Endothelial cell of umbilical vein (primary cell): Measurements from ENCODE around the gene MIER2. TPM values are rescaled to one million over a fixed set of nuclear protein-coding genes. Genes with fewer than 3 reads are reported as not detected.

ENCODE experiments used
- BruUV-seq: library from RNA; stranded (reverse); fragments of 400-500 nt; replicated peaks from 2 replicates; lab custom pipeline; 2021; lab: Mats Ljungman, UMichigan
- CTCF ChIA-PET: fragments of 300-600, 350-600 bp; sonication (Branson Sonifier 250); formaldehyde crosslinking; loops from one replicate; lab custom pipeline; 2021; ENCODE audit warnings: antibody characterized with exemption, inconsistent platforms; lab: Charles Lee
- POLR2A ChIA-PET: fragments of 300-600, 350-600 bp; sonication (Branson Sonifier 250); formaldehyde crosslinking; loops from one replicate; lab custom pipeline; 2021; ENCODE audit warnings: antibody characterized with exemption, inconsistent platforms; lab: Charles Lee
- DNase-seq: peaks from one replicate; pipeline ENCODE4 v3.0.0-alpha.2; 2011; ENCODE audit warnings: low read depth, low spot score
- FAIRE-seq: peaks from 2 replicates; lab custom pipeline; 2011; peaks lifted over from hg19 to GRCh38; lab: Jason Lieb, UNC
- H2AFZ ChIP-seq: 2 replicates; pipeline ENCODE4 v1.6.0; 2012; ENCODE audit warnings: low read depth, low read length, control low read depth, inconsistent platforms
- H3K27ac ChIP-seq: 2 replicates; pipeline ENCODE4 v1.5.1; 2011; ENCODE audit warnings: low read depth, mild to moderate bottlenecking, control low read depth, low read length, moderate library complexity; ENCODE audit not compliant: insufficient read depth
- H3K27me3 ChIP-seq, 2 experiments: 2 replicates each; pipeline versions ENCODE4 v1.6.0 to v1.6.1; 2011; ENCODE audit warnings: low read length in 2 of 2, mixed read lengths in 1 of 2; ENCODE audit not compliant: control insufficient read depth in 2 of 2, insufficient read depth in 2 of 2
- H3K36me3 ChIP-seq, 2 experiments: 2 replicates in 1 of 2; 3 replicates in 1 of 2; pipeline ENCODE4 v1.5.1; 2011; ENCODE audit warnings: low read length in 2 of 2, mild to moderate bottlenecking in 1 of 2, moderate library complexity in 1 of 2; ENCODE audit not compliant: control insufficient read depth in 2 of 2, insufficient read depth in 2 of 2; ENCODE audit errors: extremely low read depth in 1 of 2
- H3K4me1 ChIP-seq: 3 replicates; pipeline ENCODE4 v1.5.1; 2011; ENCODE audit warnings: mild to moderate bottlenecking, low read length; ENCODE audit not compliant: control insufficient read depth, insufficient read depth; ENCODE audit errors: extremely low read depth
- H3K4me2 ChIP-seq: 2 replicates; pipeline ENCODE4 v1.6.1; 2011; ENCODE audit warnings: low read length, control low read depth, mixed read lengths; ENCODE audit not compliant: insufficient read depth
- H3K4me3 ChIP-seq, 3 experiments: fragments of 200-600 bp in 1 of 3; sonication (generic), shearing (Covaris generic) in 1 of 3; replicated peaks in 1 of 3; 2 replicates each; pipeline ENCODE4 v1.5.1; 2011 to 2016; ENCODE audit warnings: control low read depth in 3 of 3, low read length in 3 of 3, mild to moderate bottlenecking in 2 of 3, inconsistent platforms in 1 of 3, low read depth in 1 of 3, moderate library complexity in 1 of 3; ENCODE audit not compliant: insufficient read depth in 1 of 3
- H3K79me2 ChIP-seq: 2 replicates; pipeline ENCODE4 v1.6.0; 2012; ENCODE audit warnings: low read length, inconsistent platforms; ENCODE audit not compliant: control insufficient read depth, insufficient read depth
- H3K9ac ChIP-seq: replicated peaks from 2 replicates; pipeline ENCODE3; 2011; ENCODE audit warnings: low read length, control low read depth; ENCODE audit not compliant: insufficient read depth; ENCODE audit errors: extremely low read depth
- H3K9me1 ChIP-seq: replicated peaks from 3 replicates; pipeline ENCODE4 v1.6.0; 2011; ENCODE audit warnings: mild to moderate bottlenecking, low read length; ENCODE audit not compliant: control insufficient read depth, insufficient read depth; ENCODE audit errors: extremely low read depth
- H3K9me3 ChIP-seq: replicated peaks from 2 replicates; pipeline ENCODE4 v1.5.1; 2012; ENCODE audit warnings: low read length, inconsistent platforms; ENCODE audit not compliant: control insufficient read depth, insufficient read depth
- H4K20me1 ChIP-seq: replicated peaks from 2 replicates; pipeline ENCODE3; 2011; ENCODE audit warnings: mild to moderate bottlenecking, low read length; ENCODE audit not compliant: control insufficient read depth, insufficient read depth; ENCODE audit errors: extremely low read depth
- CTCF ChIP-seq, 2 donors: IDR thresholded peaks; 1 replicate in 1 of 2; 2 replicates in 1 of 2; pipeline ENCODE4 v1.5.1; 2011; ENCODE audit warnings: low read length in 2 of 2, mild to moderate bottlenecking in 2 of 2, moderate library complexity in 2 of 2, control low read depth in 1 of 2, inconsistent platforms in 1 of 2, low read depth in 1 of 2; ENCODE audit not compliant: insufficient read depth in 1 of 2; ENCODE audit errors: extremely low read depth in 1 of 2
- EZH2 ChIP-seq: IDR thresholded peaks from 2 replicates; pipeline ENCODE4 v1.6.1; 2012; ENCODE audit warnings: borderline replicate concordance, low read depth, mild to moderate bottlenecking, moderate library complexity, low read length, inconsistent platforms; ENCODE audit not compliant: severe bottlenecking
- FOS ChIP-seq: IDR thresholded peaks from 2 replicates; pipeline ENCODE4 v1.6.1; 2011; ENCODE audit warnings: mild to moderate bottlenecking, low read length, moderate library complexity, borderline replicate concordance; ENCODE audit not compliant: insufficient read depth
- GATA2 ChIP-seq: IDR thresholded peaks from 2 replicates; pipeline ENCODE4 v1.7.0; 2011; ENCODE audit warnings: low read depth, mild to moderate bottlenecking, moderate library complexity, mixed read lengths, low read length; ENCODE audit not compliant: insufficient read length, insufficient read depth
- JUN ChIP-seq: IDR thresholded peaks from 2 replicates; pipeline ENCODE4 v1.6.1; 2011; ENCODE audit warnings: borderline replicate concordance, low read depth; ENCODE audit not compliant: insufficient read length, insufficient read depth
- MAX ChIP-seq: IDR thresholded peaks from 2 replicates; pipeline ENCODE4 v1.6.1; 2011; ENCODE audit not compliant: insufficient read depth, insufficient read length
- MYC ChIP-seq: IDR thresholded peaks from one replicate; pipeline ENCODE4 v1.6.1; 2011; ENCODE audit warnings: mild to moderate bottlenecking, low read depth, low read length
- POLR2A ChIP-seq: IDR thresholded peaks from 2 replicates; pipeline ENCODE4 v1.6.1; 2012; ENCODE audit warnings: low read depth, mild to moderate bottlenecking, control low read depth, low read length
- POLR2AphosphoS5 ChIP-seq: IDR thresholded peaks from 2 replicates; pipeline ENCODE4 v1.6.1; 2012; ENCODE audit warnings: low read depth, mild to moderate bottlenecking, control low read depth, low read length, moderate library complexity; ENCODE audit not compliant: insufficient read depth
- dilution Hi-C: fragments of 300-500 bp; cut with MboI; formaldehyde crosslinking; loops from one replicate; pipeline ENCODE4 v1.15.0; 2019; ENCODE audit warnings: low sequenced_read_pairs; ENCODE audit not compliant: extremely low pct_ligation_motif_present
- intact Hi-C: fragments of 100-400 bp; cut with micrococcal nuclease; formaldehyde crosslinking; loops from one replicate; pipeline ENCODE4 v1.10.0; 2022
- polyA plus RNA-seq, 4 experiments: library from polyadenylated mRNA; depleted of rRNA in 3 of 4; stranded (reverse) in 3 of 4; unstranded in 1 of 4; fragments of >200 nt; gene quantifications; 2 replicates each; pipeline versions ENCODE4 v1.2.1 to v1.2.3, GENCODE V29; 2011 to 2012; ENCODE audit warnings: missing spikeins in 1 of 4
- total RNA-seq: library from RNA; stranded (reverse); gene quantifications from 2 replicates; pipeline ENCODE4 v1.2.3, GENCODE V29; 2021

MIER2 gene
- total and polyA plus RNA-seq, 2 donors (not counting 3 experiments of a cell fraction or from before 2014, with no cell fraction given), result 20.3 to 44.9 TPM

- Histone ChIP-seq H3K9me3 (no peaks in the 10 kb centered on the region), H3K27ac (no peak overlapping the region), H2AFZ (no peak overlapping the region), H4K20me1 (no peaks in the 10 kb centered on the region), H3K4me1 (no peaks in the 10 kb centered on the region), H3K4me2 (no peak overlapping the region), H3K79me2 (no peaks in the 10 kb centered on the region), H3K36me3 (no peaks in the 10 kb centered on the region), H3K4me3 (no peak overlapping the region), H3K27me3 (peaks cover 2 to 9% of the 10 kb centered on the region in 2 experiments), H3K9me1 (no peaks in the 10 kb centered on the region), H3K9ac (no peak overlapping the region)
- ChIA-PET POLR2A (no interaction called here), CTCF (no interaction called here)
- BruUV-seq, result no TSS peak
- dilution Hi-C loops, result no loop called here
- FAIRE-seq (no peak), DNase-seq (no peak)
- intact Hi-C loops, result loop anchor here (10.0 kb wide), 1 partner anchor 96 kb away; no protein-coding TSS in a partner anchor
- TF ChIP-seq MAX, result no peak
- no peak for TF ChIP-seq CTCF (IDR thresholded peaks at IDR 0.05; ENCODE audit: extremely low read depth in 1 of 2, insufficient read depth in 1 of 2, low read depth in 1 of 2, low read length in 2 of 2)
- no peak for TF ChIP-seq POLR2AphosphoS5
- no peak for TF ChIP-seq EZH2
- no peak for TF ChIP-seq FOS
- TF ChIP-seq MYC, result no peak
- TF ChIP-seq POLR2A, result no peak
- no peak for TF ChIP-seq JUN
- TF ChIP-seq GATA2, result no peak
Observed at GRCh38 chr19:388691-389090, 44.1 kb upstream of the MIER2 start.
